Naive thymus-derived CD4-positive, alpha-beta T cell (primary cell): ENCODE data around the gene NTHL1. TPM values are rescaled to one million over a fixed set of nuclear protein-coding genes. Genes with fewer than 3 reads are reported as not detected.

ENCODE experiments used
- ATAC-seq: fragments of 150-1000 bp; cut with Tn5 transposase; 2 replicates; pipeline ENCODE4 v1.10.0; 2021; ENCODE audit warnings: mild to moderate bottlenecking, moderate library complexity
- CTCF ChIA-PET: fragments of 350-600 bp; sonication (Branson Sonifier 250); formaldehyde crosslinking; loops from one replicate; lab custom pipeline; 2021; ENCODE audit warnings: antibody characterized with exemption; lab: Charles Lee
- POLR2A ChIA-PET: fragments of 350-600 bp; sonication (Branson Sonifier 250); formaldehyde crosslinking; loops from one replicate; lab custom pipeline; 2021; ENCODE audit warnings: antibody characterized with exemption, inconsistent platforms; lab: Charles Lee
- DNase-seq, 9 donors: peaks; one replicate each; pipeline versions ENCODE4 v3.0.0 to v3.0.0-alpha.2; 2020 to 2022; ENCODE audit warnings: mixed read lengths in 1 of 9
- H3K27ac ChIP-seq: one replicate; pipeline ENCODE4 v1.7.0; 2013; ENCODE audit warnings: mild to moderate bottlenecking, low read depth, low read length, moderate library complexity
- H3K27me3 ChIP-seq, 2 donors: one replicate each; pipeline ENCODE4 v1.7.0; 2013; ENCODE audit warnings: low read length in 2 of 2, mild to moderate bottlenecking in 2 of 2, moderate library complexity in 2 of 2; ENCODE audit not compliant: control insufficient read depth in 2 of 2, insufficient read depth in 2 of 2
- H3K36me3 ChIP-seq, 3 experiments: 1 replicate in 2 of 3; 2 replicates in 1 of 3; pipeline ENCODE4 v1.7.0; 2013; ENCODE audit warnings: low read length in 3 of 3, mild to moderate bottlenecking in 3 of 3, moderate library complexity in 1 of 3; ENCODE audit not compliant: insufficient read depth in 3 of 3, control insufficient read depth in 2 of 3
- H3K4me1 ChIP-seq, 2 donors: one replicate each; pipeline ENCODE4 v1.7.0; 2013; ENCODE audit warnings: low read length in 2 of 2, mild to moderate bottlenecking in 2 of 2, moderate library complexity in 1 of 2; ENCODE audit not compliant: control insufficient read depth in 2 of 2, insufficient read depth in 2 of 2
- H3K4me3 ChIP-seq: 2 replicates; pipeline ENCODE4 v1.7.0; 2013; ENCODE audit warnings: mild to moderate bottlenecking, low read length
- H3K9me3 ChIP-seq, 3 experiments: 1 replicate in 2 of 3; 2 replicates in 1 of 3; pipeline ENCODE4 v1.7.0; 2013; ENCODE audit warnings: low read length in 3 of 3; ENCODE audit not compliant: control insufficient read depth in 2 of 3
- H3K27ac Mint-ChIP-seq, 9 donors: one replicate each; pipeline ENCODE4 v1.8.0; 2020 to 2022; ENCODE audit warnings: mixed read lengths in 9 of 9, mild to moderate bottlenecking in 8 of 9, moderate library complexity in 5 of 9, inconsistent platforms in 2 of 9
- H3K27me3 Mint-ChIP-seq, 5 donors: one replicate each; pipeline ENCODE4 v1.8.0; 2021 to 2022; ENCODE audit warnings: mixed read lengths in 5 of 5, mild to moderate bottlenecking in 1 of 5
- H3K36me3 Mint-ChIP-seq, 5 donors: one replicate each; pipeline ENCODE4 v1.8.0; 2020 to 2022; ENCODE audit warnings: mixed read lengths in 5 of 5, mild to moderate bottlenecking in 3 of 5, inconsistent platforms in 1 of 5
- H3K4me1 Mint-ChIP-seq, 7 donors: one replicate each; pipeline ENCODE4 v1.8.0; 2020 to 2022; ENCODE audit warnings: mixed read lengths in 7 of 7, mild to moderate bottlenecking in 3 of 7, inconsistent platforms in 1 of 7
- H3K4me3 Mint-ChIP-seq, 10 donors: one replicate each; pipeline ENCODE4 v1.8.0; 2020 to 2022; ENCODE audit warnings: mild to moderate bottlenecking in 10 of 10, mixed read lengths in 10 of 10, moderate library complexity in 6 of 10, inconsistent platforms in 2 of 10
- H3K9me3 Mint-ChIP-seq, 11 donors: one replicate each; pipeline ENCODE4 v1.8.0; 2020 to 2022; ENCODE audit warnings: mixed read lengths in 11 of 11, mild to moderate bottlenecking in 4 of 11, inconsistent platforms in 1 of 11, moderate library complexity in 1 of 11
- intact Hi-C, 2 donors: fragments of 100-400 bp; cut with micrococcal nuclease; formaldehyde crosslinking; loops; one replicate each; pipeline ENCODE4 v1.15.1; 2023
- polyA plus RNA-seq, 2 donors: library from polyadenylated mRNA; unstranded; fragments of 300-500 nt; fragmentation: Illumina TruSeq; gene quantifications; one replicate each; pipeline ENCODE4 v1.2.3, GENCODE V29; 2021
- total RNA-seq, 6 experiments: library from RNA in 5 of 6; stranded (reverse) in 5 of 6; gene quantifications; 1 replicate in 5 of 6; 2 replicates in 1 of 6; pipeline ENCODE4 v1.2.3 and lab custom pipeline; 2021 to 2026

Gene NTHL1
- total and polyA plus RNA-seq, 7 experiments from 2014 or later = 4.4 to 27.0 (median 9.4) TPM

DNA sequence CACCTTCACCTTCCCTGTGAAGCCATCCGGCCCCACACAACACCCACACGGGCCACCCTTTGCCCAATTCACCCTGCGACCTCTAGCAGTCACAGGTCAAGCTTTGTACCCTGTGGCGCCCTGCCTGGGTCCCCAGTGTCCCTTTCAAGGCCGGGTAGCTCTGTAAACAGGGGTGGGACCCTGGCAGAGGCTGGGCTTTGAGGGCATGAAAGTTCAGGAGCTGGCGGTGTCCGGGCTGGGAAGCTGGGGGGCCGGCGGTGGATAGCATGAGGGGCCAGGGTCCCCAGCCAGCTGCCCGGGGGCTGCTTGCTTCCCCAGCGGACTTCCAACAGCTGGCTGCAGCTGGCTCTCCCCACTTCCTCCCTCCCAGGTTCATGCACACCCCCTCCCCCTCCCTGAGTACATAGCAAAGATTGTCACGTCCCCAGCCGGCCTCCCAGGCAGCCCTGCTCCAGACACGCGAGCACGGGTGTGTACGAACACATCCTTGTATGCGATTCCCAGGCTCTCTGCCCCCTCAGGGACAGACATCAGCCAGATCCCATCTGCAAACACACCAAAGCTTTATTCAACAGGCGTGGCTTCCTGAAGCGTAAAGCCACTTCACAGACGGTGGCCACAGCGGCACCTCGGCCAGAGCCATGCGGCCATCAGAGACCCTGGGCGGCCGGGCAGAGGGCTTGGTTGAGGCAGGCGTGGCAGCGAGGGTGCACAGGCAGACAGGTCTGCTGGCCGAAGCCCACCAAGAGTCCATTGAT is 8.2 kb downstream of the NTHL1 start:
- no peaks in the 10 kb centered on the region for H3K27me3 ChIP-seq
- POLR2A ChIA-PET = interaction anchor here (2.2 kb wide), 1 partner anchor 116 kb away, joined by 5 read pairs; the partner anchor contains the start of gene TRAF7
- H3K4me3 ChIP-seq = no peak overlapping the region
- Mint-ChIP-seq H3K27me3 (no peaks in the 10 kb centered on the region), H3K4me3 (no peak overlapping the region), H3K27ac (peak overlapping the region in 1 of 9 donors; percentile 29), H3K9me3 (peaks cover 0 to 1% (median 0%) of the 10 kb centered on the region in 11 donors), H3K4me1 (peaks cover 0 to 3% (median 0%) of the 10 kb centered on the region in 7 donors), H3K36me3 (no peaks in the 10 kb centered on the region)
- H3K4me1 ChIP-seq = no peaks in the 10 kb centered on the region
- CTCF ChIA-PET = interaction anchor here (0.8 kb wide), 1 partner anchor 8 kb away, joined by 3 read pairs; the partner anchor contains the start of genes NTHL1 and TSC2
- DNase-seq (no peak), ATAC-seq (no peak)
- H3K36me3 ChIP-seq = peaks cover 0 to 4% (median 0%) of the 10 kb centered on the region in 3 experiments
- H3K9me3 ChIP-seq = no peaks in the 10 kb centered on the region
- intact Hi-C loops = no loop called here
- no peak overlapping the region for H3K27ac ChIP-seq

DNA sequence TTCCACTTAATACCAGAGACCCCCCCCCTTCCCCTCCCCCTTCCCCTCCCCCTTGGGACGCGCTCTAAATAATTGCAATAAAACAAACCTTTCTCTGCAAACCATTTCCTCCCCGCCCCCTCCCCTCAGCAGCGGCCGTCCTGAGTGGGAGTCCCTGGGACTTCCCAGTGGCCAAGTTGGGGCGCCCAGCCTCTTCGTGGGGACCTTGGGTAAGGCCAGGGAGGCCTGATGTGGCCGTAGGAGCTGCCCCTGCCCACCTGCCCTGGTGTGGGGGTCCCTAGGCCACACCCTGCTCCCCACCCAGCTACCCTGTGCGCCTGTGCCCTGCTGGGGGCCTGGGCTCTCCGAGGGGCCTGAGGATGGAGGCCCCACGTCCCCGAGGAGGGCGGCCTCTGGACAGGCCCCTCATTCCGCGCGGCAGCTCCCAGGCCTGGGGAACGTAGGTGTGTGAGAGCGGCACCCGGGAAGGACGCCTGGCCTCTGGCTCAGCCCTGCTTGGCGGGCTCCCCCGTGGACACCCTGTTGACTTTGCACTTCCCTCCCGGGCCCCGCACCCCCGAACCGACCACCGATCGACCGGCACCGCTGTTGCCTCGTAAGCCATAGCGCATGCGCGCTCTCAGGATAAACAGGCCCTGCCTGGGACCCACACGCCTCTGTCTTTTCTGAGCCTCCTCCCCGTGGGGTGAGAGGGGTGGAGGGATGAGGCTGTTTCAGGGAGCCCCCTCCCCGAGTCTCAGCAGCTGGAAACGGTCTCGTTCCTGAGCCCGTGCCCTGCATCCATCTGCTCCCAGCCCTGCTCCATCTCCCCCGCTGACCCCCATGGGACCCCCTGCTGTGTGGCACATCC is 9.0 kb downstream of the NTHL1 start:
- Mint-ChIP-seq H3K27ac (no peak overlapping the region), H3K36me3 (no peaks in the 10 kb centered on the region), H3K9me3 (peaks cover 0 to 1% (median 0%) of the 10 kb centered on the region in 11 donors), H3K4me3 (no peak overlapping the region), H3K27me3 (no peaks in the 10 kb centered on the region), H3K4me1 (peaks cover 0 to 2% (median 0%) of the 10 kb centered on the region in 7 donors)
- no peaks in the 10 kb centered on the region for H3K4me1 ChIP-seq
- CTCF ChIA-PET = no interaction called here
- ATAC-seq (no peak), DNase-seq (no peak)
- H3K9me3 ChIP-seq = no peaks in the 10 kb centered on the region
- intact Hi-C loops = no loop called here
- H3K4me3 ChIP-seq = no peak overlapping the region
- POLR2A ChIA-PET = interaction anchor here (2.2 kb wide), 1 partner anchor 117 kb away, joined by 5 read pairs; the partner anchor contains the start of gene TRAF7
- no peak overlapping the region for H3K27ac ChIP-seq
- H3K36me3 ChIP-seq = peaks cover 0 to 4% (median 0%) of the 10 kb centered on the region in 3 experiments
- no peaks in the 10 kb centered on the region for H3K27me3 ChIP-seq

DNA sequence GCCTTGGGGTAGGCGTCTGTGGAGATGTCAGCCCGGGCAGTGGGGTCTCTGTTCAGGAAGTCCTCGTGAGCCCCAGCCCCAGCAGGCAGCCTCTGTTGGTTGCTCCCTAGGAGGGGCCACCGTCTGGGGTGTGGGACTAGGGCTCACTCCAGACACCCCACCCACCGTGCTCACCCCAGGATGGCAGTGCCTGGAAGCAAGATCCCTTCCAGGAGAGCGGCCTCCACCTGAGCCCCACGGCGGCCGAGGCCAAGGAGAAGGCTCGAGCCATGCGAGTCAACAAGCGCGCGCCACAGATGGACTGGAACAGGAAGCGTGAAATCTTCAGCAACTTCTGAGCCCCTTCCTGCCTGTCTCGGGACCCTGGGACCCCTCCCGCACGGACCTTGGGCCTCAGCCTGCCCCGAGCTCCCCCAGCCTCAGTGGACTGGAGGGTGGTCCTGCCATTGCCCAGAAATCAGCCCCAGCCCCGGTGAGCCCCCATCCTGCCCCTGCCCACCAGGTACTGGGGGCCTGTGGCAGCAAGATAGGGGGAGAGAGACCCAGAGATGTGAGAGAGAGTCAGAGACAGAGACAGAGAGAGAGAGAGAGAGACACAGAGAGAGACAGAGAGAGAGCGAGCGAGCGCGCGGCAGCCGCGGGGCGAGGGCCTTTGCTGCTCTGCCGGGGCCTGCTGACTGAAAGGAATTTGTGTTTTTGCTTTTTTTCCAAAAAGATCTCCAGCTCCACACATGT is 9.8 kb downstream of the NTHL1 start:
- POLR2A ChIA-PET = interaction anchor here (2.2 kb wide), 1 partner anchor 118 kb away, joined by 5 read pairs; the partner anchor contains the start of gene TRAF7
- Mint-ChIP-seq H3K27me3 (no peaks in the 10 kb centered on the region), H3K27ac (no peak overlapping the region), H3K9me3 (peaks cover 0 to 1% (median 0%) of the 10 kb centered on the region in 11 donors), H3K4me3 (no peak overlapping the region), H3K4me1 (peaks cover 0 to 2% (median 0%) of the 10 kb centered on the region in 7 donors), H3K36me3 (no peaks in the 10 kb centered on the region)
- DNase-seq (no peak), ATAC-seq (no peak)
- no peak overlapping the region for H3K4me3 ChIP-seq
- peaks cover 0 to 4% (median 0%) of the 10 kb centered on the region in 3 experiments for H3K36me3 ChIP-seq
- no peaks in the 10 kb centered on the region for H3K27me3 ChIP-seq
- no peak overlapping the region for H3K27ac ChIP-seq
- intact Hi-C loops = no loop called here
- CTCF ChIA-PET = no interaction called here
- H3K4me1 ChIP-seq = no peaks in the 10 kb centered on the region
- H3K9me3 ChIP-seq = no peaks in the 10 kb centered on the region

DNA sequence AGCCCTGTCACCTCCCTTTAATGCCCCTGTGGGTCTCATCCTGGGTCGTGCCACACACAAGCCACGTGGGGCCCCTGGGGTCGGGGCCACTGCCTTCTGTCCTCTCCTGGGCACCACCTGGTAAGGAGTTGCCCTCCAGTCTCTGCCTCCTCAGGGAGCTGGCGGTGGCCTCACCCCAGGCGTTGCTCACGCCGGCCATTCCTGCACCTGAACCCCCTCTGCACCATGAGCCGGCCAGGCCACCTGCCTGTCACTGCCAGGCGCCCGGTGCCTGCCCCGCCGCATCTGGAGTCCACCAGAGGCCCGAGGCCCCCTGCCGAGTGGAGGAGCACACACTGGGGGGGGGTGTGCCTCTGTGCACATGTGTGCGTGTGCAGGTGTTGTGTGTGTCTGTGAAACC is 10.5 kb downstream of the NTHL1 start:
- no peak for ATAC-seq
- intact Hi-C loops = no loop called here
- CTCF ChIA-PET = no interaction called here

DNA sequence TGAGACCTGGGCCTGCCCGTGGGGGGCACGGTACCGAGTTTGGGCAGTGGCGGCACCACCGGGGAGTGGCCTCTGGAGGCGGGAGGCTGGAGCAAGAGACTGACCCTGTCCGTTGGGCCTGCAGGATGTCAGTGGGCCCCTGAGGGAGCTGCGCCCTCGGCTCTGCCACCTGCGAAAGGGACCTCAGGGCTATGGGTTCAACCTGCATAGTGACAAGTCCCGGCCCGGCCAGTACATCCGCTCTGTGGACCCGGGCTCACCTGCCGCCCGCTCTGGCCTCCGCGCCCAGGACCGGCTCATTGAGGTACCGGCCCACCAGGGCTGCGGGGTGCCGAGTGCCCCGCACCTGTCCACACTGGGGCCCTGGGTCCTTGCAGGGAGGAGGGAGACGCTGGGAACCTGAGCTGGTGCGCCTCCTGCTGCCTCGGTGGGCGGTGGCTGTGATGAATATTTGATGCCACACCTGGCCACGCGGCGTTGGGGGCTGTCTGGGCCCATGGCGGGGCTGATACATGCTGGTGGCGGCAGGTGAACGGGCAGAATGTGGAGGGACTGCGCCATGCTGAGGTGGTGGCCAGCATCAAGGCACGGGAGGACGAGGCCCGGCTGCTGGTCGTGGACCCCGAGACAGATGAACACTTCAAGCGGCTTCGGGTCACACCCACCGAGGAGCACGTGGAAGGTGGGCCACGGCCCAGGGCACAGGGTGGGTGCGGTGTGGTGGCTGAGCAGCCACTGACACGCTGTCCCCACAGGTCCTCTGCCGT is 11.3 kb downstream of the NTHL1 start:
- ATAC-seq (no peak), DNase-seq (no peak)
- ChIA-PET CTCF (no interaction called here), POLR2A (no interaction called here)
- intact Hi-C loops = no loop called here
- Mint-ChIP-seq H3K4me3 (no peak overlapping the region), H3K27ac (no peak overlapping the region), H3K9me3 (peaks cover 0 to 1% (median 0%) of the 10 kb centered on the region in 11 donors), H3K4me1 (peaks cover 0 to 4% (median 0%) of the 10 kb centered on the region in 7 donors), H3K27me3 (no peaks in the 10 kb centered on the region), H3K36me3 (no peaks in the 10 kb centered on the region)
- H3K4me1 ChIP-seq = no peaks in the 10 kb centered on the region
- no peak overlapping the region for H3K27ac ChIP-seq
- H3K9me3 ChIP-seq = no peaks in the 10 kb centered on the region
- no peaks in the 10 kb centered on the region for H3K27me3 ChIP-seq
- no peak overlapping the region for H3K4me3 ChIP-seq
- peaks cover 0 to 4% (median 0%) of the 10 kb centered on the region in 3 experiments for H3K36me3 ChIP-seq

More for the DNA sequence above, 10.5 kb downstream of the NTHL1 start:
- H3K9me3 ChIP-seq = no peaks in the 10 kb centered on the region
- no peak for DNase-seq
- peaks cover 0 to 4% (median 0%) of the 10 kb centered on the region in 3 experiments for H3K36me3 ChIP-seq
- POLR2A ChIA-PET = interaction anchor here (2.2 kb wide), 1 partner anchor 118 kb away, joined by 5 read pairs; the partner anchor contains the start of gene TRAF7
- Mint-ChIP-seq H3K36me3 (no peaks in the 10 kb centered on the region), H3K4me1 (peaks cover 0 to 4% (median 0%) of the 10 kb centered on the region in 7 donors), H3K4me3 (no peak overlapping the region), H3K9me3 (peaks cover 0 to 1% (median 0%) of the 10 kb centered on the region in 11 donors), H3K27me3 (no peaks in the 10 kb centered on the region), H3K27ac (no peak overlapping the region)
- H3K4me1 ChIP-seq = no peaks in the 10 kb centered on the region
- no peaks in the 10 kb centered on the region for H3K27me3 ChIP-seq
- H3K4me3 ChIP-seq = no peak overlapping the region
- H3K27ac ChIP-seq = no peak overlapping the region
